SK-N-MC (cell line): ENCODE results near the gene CALML3.

Experiments
- EZH2 ChIP-seq: fragments of 200-600 bp; sonication (generic); IDR thresholded peaks from one replicate; pipeline ENCODE4 v1.6.1; 2017; ENCODE audit warnings: antibody characterized with exemption
- FOXP2 ChIP-seq: optimal IDR thresholded peaks from 2 replicates; pipeline ENCODE3; 2011; ENCODE audit warnings: mild to moderate bottlenecking, moderate library complexity; ENCODE audit not compliant: insufficient read depth; ENCODE audit errors: extremely low read length, control extremely low read depth
- POLR2AphosphoS5 ChIP-seq: IDR thresholded peaks from 2 replicates; pipeline ENCODE4 v1.6.1; 2012; ENCODE audit warnings: mild to moderate bottlenecking, low read depth, low read length, borderline replicate concordance

GRCh38 chr10:5502061-5502521 is 22.7 kb upstream of the CALML3 start:
- TF ChIP-seq EZH2 (no peak), POLR2AphosphoS5 (no peak), FOXP2 (no peak)
